Erythroblast (primary cell): ENCODE data around the gene DHRS7B.

Experiments
- GATA1 ChIP-seq: IDR thresholded peaks from 2 replicates; pipeline ENCODE4 v1.6.1; 2011; ENCODE audit warnings: low read depth, mild to moderate bottlenecking, control low read depth, low read length, moderate library complexity
- POLR2A ChIP-seq: IDR thresholded peaks from 2 replicates; pipeline ENCODE4 v1.6.1; 2011; ENCODE audit warnings: mild to moderate bottlenecking, low read length

DNA sequence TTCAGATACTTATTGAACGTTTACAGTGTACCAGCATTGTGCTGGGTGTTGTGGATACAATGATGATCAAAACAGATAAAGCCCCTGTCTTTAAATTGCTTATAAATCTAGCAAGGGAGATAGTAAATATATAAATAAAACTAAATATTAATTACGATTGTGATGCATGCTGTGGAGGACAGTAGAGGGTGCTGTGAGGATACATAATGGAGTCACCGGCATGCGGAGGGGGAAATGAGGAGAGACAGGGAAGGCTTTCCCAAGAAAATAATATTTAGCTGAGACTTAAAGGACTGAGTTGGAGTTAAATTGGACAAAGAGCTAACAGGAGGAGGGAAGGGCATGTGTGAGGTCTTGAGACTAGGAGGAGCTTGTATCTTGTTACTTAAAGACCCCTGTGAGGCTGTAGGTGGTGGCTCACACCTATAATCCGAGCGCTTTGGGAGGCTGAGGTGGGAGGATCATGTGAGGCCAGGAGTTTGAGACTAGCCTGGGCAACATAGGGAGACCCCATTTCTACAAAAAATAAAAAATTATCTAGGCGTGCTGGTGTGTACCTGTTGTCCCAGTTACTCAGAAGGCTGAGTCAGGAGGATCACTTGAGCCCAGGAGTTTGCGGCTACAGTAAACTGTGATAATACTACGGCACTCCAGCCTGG is 2.4 kb downstream of the DHRS7B start:
- TF ChIP-seq POLR2A (no peak), GATA1 (no peak)
